GM12878 (cell line): ENCODE measurements around the gene CCNY. TPM values are rescaled to one million over a fixed set of nuclear protein-coding genes. Genes with fewer than 3 reads are reported as not detected.

Source experiments
- ATAC-seq: fragments of 200-7000 bp; cut with Tn5 transposase; 3 replicates; pipeline ENCODE4 v1.9.1; 2020; ENCODE audit warnings: mild to moderate bottlenecking, moderate library complexity
- BruUV-seq: library from RNA; stranded (reverse); fragments of 400-500 nt; replicated peaks from 2 replicates; lab custom pipeline; 2021; lab: Mats Ljungman, UMichigan
- CTCF ChIA-PET: fragments of 300-600 bp; sonication (Branson Sonifier 250); formaldehyde crosslinking; extraction: SDS; loops from one replicate; lab custom pipeline; 2021; ENCODE audit warnings: inconsistent platforms; lab: Yijun Ruan, JAX
- POLR2A ChIA-PET: fragments of 350-600 bp; formaldehyde crosslinking; extraction: SDS; loops from one replicate; lab custom pipeline; 2021; ENCODE audit warnings: inconsistent platforms; lab: Charles Lee
- RAD21 ChIA-PET: fragments of 300-600 bp; sonication (Branson Sonifier 250); formaldehyde crosslinking; loops from one replicate; lab custom pipeline; 2023; ENCODE audit warnings: antibody characterized with exemption; ENCODE audit not compliant: unreplicated experiment; lab: Charles Lee
- SMC1A ChIA-PET: fragments of 300-600 bp; sonication (Branson Sonifier 250); formaldehyde crosslinking; loops from one replicate; lab custom pipeline; 2023; ENCODE audit not compliant: unreplicated experiment, uncharacterized antibody; lab: Charles Lee
- DNase-seq: peaks from one replicate; pipeline ENCODE4 v3.0.0-alpha.2; 2011; ENCODE audit warnings: low read depth, low spot score
- FAIRE-seq: peaks from 3 replicates; lab custom pipeline; 2011; peaks lifted over from hg19 to GRCh38; lab: Jason Lieb, UNC
- H2AFZ ChIP-seq: 2 replicates; pipeline ENCODE4 v1.6.0; 2011; ENCODE audit warnings: low read depth, low read length, control low read depth; ENCODE audit not compliant: control insufficient read depth
- H3K27ac ChIP-seq: 2 replicates; pipeline ENCODE4 v1.5.1; 2011; ENCODE audit warnings: control low read depth; ENCODE audit not compliant: control insufficient read depth, insufficient read depth
- H3K27me3 ChIP-seq, 2 experiments: replicated peaks in 1 of 2; 2 replicates each; pipeline versions ENCODE4 v1.6.0 to v1.6.1; 2011; ENCODE audit warnings: low read length in 1 of 2; ENCODE audit not compliant: control insufficient read depth in 2 of 2, insufficient read depth in 2 of 2
- H3K36me3 ChIP-seq, 2 experiments: 2 replicates each; pipeline ENCODE4 v1.5.1; 2011; ENCODE audit warnings: low read length in 1 of 2; ENCODE audit not compliant: control insufficient read depth in 2 of 2, insufficient read depth in 2 of 2
- H3K4me1 ChIP-seq: 2 replicates; pipeline ENCODE4 v1.6.1; 2011; ENCODE audit warnings: mild to moderate bottlenecking, low read length, moderate library complexity, mixed read lengths; ENCODE audit not compliant: control insufficient read depth, insufficient read depth
- H3K4me2 ChIP-seq: 2 replicates; pipeline ENCODE4 v1.6.0; 2011; ENCODE audit warnings: control low read depth; ENCODE audit not compliant: control insufficient read depth, insufficient read depth
- H3K4me3 ChIP-seq: fragments of 200-600 bp; sonication (generic); 2 replicates; pipeline ENCODE4 v1.5.1; 2016
- H3K79me2 ChIP-seq: 2 replicates; pipeline ENCODE4 v1.6.0; 2011; ENCODE audit warnings: low read length; ENCODE audit not compliant: control insufficient read depth, insufficient read depth
- H3K9ac ChIP-seq: 2 replicates; pipeline ENCODE4 v1.8.0; 2011; ENCODE audit warnings: low read length, control low read depth, mixed read lengths; ENCODE audit not compliant: control insufficient read depth, insufficient read depth
- H3K9me3 ChIP-seq: replicated peaks from 3 replicates; pipeline ENCODE4 v1.5.1; 2011; ENCODE audit warnings: mild to moderate bottlenecking, low read length; ENCODE audit not compliant: control insufficient read depth, insufficient read depth
- H4K20me1 ChIP-seq: 2 replicates; pipeline ENCODE4 v1.6.0; 2011; ENCODE audit not compliant: control insufficient read depth, insufficient read depth
- BACH1 ChIP-seq: fragments of 450-650 bp; IDR thresholded peaks from 2 replicates; pipeline ENCODE4 v1.6.1; 2017; ENCODE audit warnings: mild to moderate bottlenecking, borderline replicate concordance
- CBX3 ChIP-seq: fragments of 200-600 bp; sonication (generic); IDR thresholded peaks from 2 replicates; pipeline ENCODE4 v1.6.1; 2016; ENCODE audit warnings: low read depth, borderline replicate concordance
- RB1 ChIP-seq: fragments of 450-650 bp; formaldehyde crosslinking; IDR thresholded peaks from 2 replicates; pipeline ENCODE4 v1.6.1; 2017; ENCODE audit warnings: mild to moderate bottlenecking, borderline replicate concordance
- SIX5 ChIP-seq: IDR thresholded peaks from 2 replicates; pipeline ENCODE4 v1.6.1; 2011; ENCODE audit warnings: mild to moderate bottlenecking, low read depth, low read length, moderate library complexity; ENCODE audit not compliant: severe bottlenecking
- SMAD5 ChIP-seq: IDR thresholded peaks from 2 replicates; pipeline ENCODE4 v1.6.1; 2016; ENCODE audit warnings: antibody characterized with exemption, low read depth
- STAT1 ChIP-seq: fragments of 450-650 bp; conservative IDR thresholded peaks from 2 replicates; pipeline ENCODE4 v1.6.1; 2014; ENCODE audit warnings: antibody characterized with exemption, mild to moderate bottlenecking
- TAF1 ChIP-seq: IDR thresholded peaks from 2 replicates; pipeline ENCODE4 v1.6.1; 2011; ENCODE audit warnings: mild to moderate bottlenecking, low read depth, low read length, borderline replicate concordance
- WGBS: methylation state at CpG from one replicate; pipeline ENCODE4 v1.1.6; 2016; ENCODE audit warnings: low lambda C conversion rate; ENCODE audit not compliant: insufficient replicate concordance, insufficient coverage; ENCODE audit errors: missing lambda C conversion rate; 5-methylcytosine and 5-hydroxymethylcytosine counted together
- in situ Hi-C: fragments of 300-500 bp; cut with MboI; formaldehyde crosslinking; loops from 9 replicates; pipeline ENCODE4 v1.14.3; 2018; ENCODE audit warnings: mixed read lengths
- intact Hi-C: fragments of 100-400 bp; cut with micrococcal nuclease; formaldehyde crosslinking; loops from one replicate; pipeline ENCODE4 v1.14.2; 2022; ENCODE audit not compliant: unreplicated experiment
- polyA plus RNA-seq, 11 experiments: library from polyadenylated mRNA; depleted of rRNA in 4 of 11; unstranded in 6 of 11; stranded (reverse) in 5 of 11; fragments of >200 nt; fragmentation: Nextera tagmentation in 4 of 11; fragmentation: Illumina TruSeq in 1 of 11; extraction: Ambion mirVana in 4 of 11; extraction: Trizol in 1 of 11; gene quantifications; 1 replicate in 1 of 11; 2 replicates in 10 of 11; pipeline versions ENCODE4 v1.2.1 to v1.2.3, GENCODE V29; 2011 to 2016; ENCODE audit warnings: inconsistent platforms in 2 of 11, missing spikeins in 2 of 11, low read depth in 1 of 11
- total RNA-seq, 4 experiments: library from RNA; depleted of rRNA in 3 of 4; stranded (reverse); fragments of >200 nt in 3 of 4; fragmentation: Illumina TruSeq in 1 of 4; extraction: Trizol in 1 of 4; gene quantifications; 2 replicates each; pipeline versions ENCODE4 v1.2.1 to v1.2.3, GENCODE V29; 2013 to 2021
- TF ChIP-seq, protein P1 (sequence below): fragments of 450-650 bp; IDR thresholded peaks from 2 replicates; pipeline ENCODE4 v1.6.1; 2017; ENCODE audit warnings: mild to moderate bottlenecking
- TF ChIP-seq, protein P2 (sequence below): IDR thresholded peaks from 2 replicates; pipeline ENCODE4 v1.6.1; 2012; ENCODE audit warnings: improper control_type of control experiment, low read depth, low read length; ENCODE audit not compliant: insufficient replicate concordance
- TF ChIP-seq, protein P3 (sequence below): IDR thresholded peaks from 2 replicates; pipeline ENCODE4 v1.6.1; 2012; ENCODE audit warnings: low read length, inconsistent platforms

Gene CCNY
- total and polyA plus RNA-seq, 10 of the 15 experiments (the other 5 are each of a cell fraction or from before 2014, with no cell fraction given): 3.6 to 50.0 (median 26.1) TPM

DNA sequence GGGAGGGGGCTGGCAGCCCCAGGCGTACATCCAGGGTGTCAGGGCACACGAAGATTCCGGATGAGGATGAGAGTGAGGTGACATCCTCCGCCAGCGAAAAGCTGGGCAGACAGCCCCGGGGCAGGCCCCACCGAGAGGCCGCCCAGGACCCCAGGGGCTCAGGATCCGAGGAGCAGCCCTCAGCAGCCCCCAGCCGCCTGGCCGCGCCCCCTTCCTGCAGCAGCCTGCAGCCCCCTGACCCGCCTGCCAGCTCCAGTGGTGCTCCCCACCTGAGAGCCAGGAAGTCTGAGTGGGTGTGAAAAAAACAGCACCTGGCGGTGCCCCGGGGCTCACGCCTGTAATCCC lies 272.0 kb downstream of the CCNY start:
- peaks cover 1 to 5% of the 10 kb centered on the region in 2 experiments; a peak in 3 of 4 replicates for H3K27me3 ChIP-seq
- no peak overlapping the region for H3K4me2 ChIP-seq
- FAIRE-seq: no peak

More for the DNA sequence above, 272.0 kb downstream of the CCNY start:
- no peak overlapping the region for H3K4me3 ChIP-seq
- no peaks in the 10 kb centered on the region for H3K79me2 ChIP-seq
- in situ Hi-C loops (no loop called here), intact Hi-C loops (no loop called here)
- DNase-seq (no peak), ATAC-seq (no peak)
- H3K27ac ChIP-seq: no peak overlapping the region
- no peaks in the 10 kb centered on the region; the same call in 2 of the 3 replicates for H3K9me3 ChIP-seq
- SMC1A ChIA-PET: no interaction called here
- CTCF ChIA-PET: no interaction called here
- POLR2A ChIA-PET: no interaction called here
- no peak overlapping the region for H3K9ac ChIP-seq
- H3K4me1 ChIP-seq: no peaks in the 10 kb centered on the region
- WGBS: 61% methylated on average over 16 of the region's 16 CpGs
- H4K20me1 ChIP-seq: no peaks in the 10 kb centered on the region
- no peaks in the 10 kb centered on the region for H3K36me3 ChIP-seq
- BruUV-seq: no TSS peak
- H2AFZ ChIP-seq: no peak overlapping the region
- RAD21 ChIA-PET: no interaction called here
- TF ChIP-seq BACH1 (no peak), STAT1 (no peak), RB1 (no peak), SIX5 (no peak), TAF1 (no peak), SMAD5 (no peak), CBX3 (no peak)
- TF ChIP-seq, protein P1, sequence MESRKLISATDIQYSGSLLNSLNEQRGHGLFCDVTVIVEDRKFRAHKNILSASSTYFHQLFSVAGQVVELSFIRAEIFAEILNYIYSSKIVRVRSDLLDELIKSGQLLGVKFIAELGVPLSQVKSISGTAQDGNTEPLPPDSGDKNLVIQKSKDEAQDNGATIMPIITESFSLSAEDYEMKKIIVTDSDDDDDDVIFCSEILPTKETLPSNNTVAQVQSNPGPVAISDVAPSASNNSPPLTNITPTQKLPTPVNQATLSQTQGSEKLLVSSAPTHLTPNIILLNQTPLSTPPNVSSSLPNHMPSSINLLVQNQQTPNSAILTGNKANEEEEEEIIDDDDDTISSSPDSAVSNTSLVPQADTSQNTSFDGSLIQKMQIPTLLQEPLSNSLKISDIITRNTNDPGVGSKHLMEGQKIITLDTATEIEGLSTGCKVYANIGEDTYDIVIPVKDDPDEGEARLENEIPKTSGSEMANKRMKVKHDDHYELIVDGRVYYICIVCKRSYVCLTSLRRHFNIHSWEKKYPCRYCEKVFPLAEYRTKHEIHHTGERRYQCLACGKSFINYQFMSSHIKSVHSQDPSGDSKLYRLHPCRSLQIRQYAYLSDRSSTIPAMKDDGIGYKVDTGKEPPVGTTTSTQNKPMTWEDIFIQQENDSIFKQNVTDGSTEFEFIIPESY: no peak
- TF ChIP-seq, protein P2, sequence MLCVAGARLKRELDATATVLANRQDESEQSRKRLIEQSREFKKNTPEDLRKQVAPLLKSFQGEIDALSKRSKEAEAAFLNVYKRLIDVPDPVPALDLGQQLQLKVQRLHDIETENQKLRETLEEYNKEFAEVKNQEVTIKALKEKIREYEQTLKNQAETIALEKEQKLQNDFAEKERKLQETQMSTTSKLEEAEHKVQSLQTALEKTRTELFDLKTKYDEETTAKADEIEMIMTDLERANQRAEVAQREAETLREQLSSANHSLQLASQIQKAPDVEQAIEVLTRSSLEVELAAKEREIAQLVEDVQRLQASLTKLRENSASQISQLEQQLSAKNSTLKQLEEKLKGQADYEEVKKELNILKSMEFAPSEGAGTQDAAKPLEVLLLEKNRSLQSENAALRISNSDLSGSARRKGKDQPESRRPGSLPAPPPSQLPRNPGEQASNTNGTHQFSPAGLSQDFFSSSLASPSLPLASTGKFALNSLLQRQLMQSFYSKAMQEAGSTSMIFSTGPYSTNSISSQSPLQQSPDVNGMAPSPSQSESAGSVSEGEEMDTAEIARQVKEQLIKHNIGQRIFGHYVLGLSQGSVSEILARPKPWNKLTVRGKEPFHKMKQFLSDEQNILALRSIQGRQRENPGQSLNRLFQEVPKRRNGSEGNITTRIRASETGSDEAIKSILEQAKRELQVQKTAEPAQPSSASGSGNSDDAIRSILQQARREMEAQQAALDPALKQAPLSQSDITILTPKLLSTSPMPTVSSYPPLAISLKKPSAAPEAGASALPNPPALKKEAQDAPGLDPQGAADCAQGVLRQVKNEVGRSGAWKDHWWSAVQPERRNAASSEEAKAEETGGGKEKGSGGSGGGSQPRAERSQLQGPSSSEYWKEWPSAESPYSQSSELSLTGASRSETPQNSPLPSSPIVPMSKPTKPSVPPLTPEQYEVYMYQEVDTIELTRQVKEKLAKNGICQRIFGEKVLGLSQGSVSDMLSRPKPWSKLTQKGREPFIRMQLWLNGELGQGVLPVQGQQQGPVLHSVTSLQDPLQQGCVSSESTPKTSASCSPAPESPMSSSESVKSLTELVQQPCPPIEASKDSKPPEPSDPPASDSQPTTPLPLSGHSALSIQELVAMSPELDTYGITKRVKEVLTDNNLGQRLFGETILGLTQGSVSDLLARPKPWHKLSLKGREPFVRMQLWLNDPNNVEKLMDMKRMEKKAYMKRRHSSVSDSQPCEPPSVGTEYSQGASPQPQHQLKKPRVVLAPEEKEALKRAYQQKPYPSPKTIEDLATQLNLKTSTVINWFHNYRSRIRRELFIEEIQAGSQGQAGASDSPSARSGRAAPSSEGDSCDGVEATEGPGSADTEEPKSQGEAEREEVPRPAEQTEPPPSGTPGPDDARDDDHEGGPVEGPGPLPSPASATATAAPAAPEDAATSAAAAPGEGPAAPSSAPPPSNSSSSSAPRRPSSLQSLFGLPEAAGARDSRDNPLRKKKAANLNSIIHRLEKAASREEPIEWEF: no peak
- TF ChIP-seq, protein P3, sequence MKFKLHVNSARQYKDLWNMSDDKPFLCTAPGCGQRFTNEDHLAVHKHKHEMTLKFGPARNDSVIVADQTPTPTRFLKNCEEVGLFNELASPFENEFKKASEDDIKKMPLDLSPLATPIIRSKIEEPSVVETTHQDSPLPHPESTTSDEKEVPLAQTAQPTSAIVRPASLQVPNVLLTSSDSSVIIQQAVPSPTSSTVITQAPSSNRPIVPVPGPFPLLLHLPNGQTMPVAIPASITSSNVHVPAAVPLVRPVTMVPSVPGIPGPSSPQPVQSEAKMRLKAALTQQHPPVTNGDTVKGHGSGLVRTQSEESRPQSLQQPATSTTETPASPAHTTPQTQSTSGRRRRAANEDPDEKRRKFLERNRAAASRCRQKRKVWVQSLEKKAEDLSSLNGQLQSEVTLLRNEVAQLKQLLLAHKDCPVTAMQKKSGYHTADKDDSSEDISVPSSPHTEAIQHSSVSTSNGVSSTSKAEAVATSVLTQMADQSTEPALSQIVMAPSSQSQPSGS: no peak
